Vagina (tissue), 2 donors: ENCODE measurements around the gene MTM1. TPM values are rescaled to one million over a fixed set of nuclear protein-coding genes. Genes with fewer than 3 reads are reported as not detected.

ENCODE experiments used
- DNase-seq, 2 donors: peaks; one replicate each; pipeline ENCODE4 v3.0.0-alpha.2; 2017; ENCODE audit errors: extremely low spot score in 2 of 2
- H3K27ac ChIP-seq: fragments of 200-600 bp; sonication (generic); one replicate; pipeline ENCODE4 v1.5.1; 2019
- H3K27me3 ChIP-seq: fragments of 200-600 bp; sonication (generic); one replicate; pipeline ENCODE4 v1.5.1; 2019
- H3K36me3 ChIP-seq, 2 donors: fragments of 200-600 bp; sonication (generic); one replicate each; pipeline ENCODE4 v1.5.1; 2017 to 2019
- H3K4me1 ChIP-seq: fragments of 200-600 bp; sonication (generic); one replicate; pipeline ENCODE4 v1.5.1; 2019
- H3K4me3 ChIP-seq, 2 donors: fragments of 200-600 bp; sonication (generic); 1 replicate in 1 of 2; 2 replicates in 1 of 2; pipeline ENCODE4 v1.5.1; 2016 to 2019
- H3K9me3 ChIP-seq: fragments of 200-600 bp; sonication (generic); one replicate; pipeline ENCODE4 v1.5.1; 2019
- POLR2A ChIP-seq, 2 donors: fragments of 450-650 bp; IDR thresholded peaks; one replicate each; pipeline ENCODE4 v1.6.1; 2017; ENCODE audit warnings: antibody characterized with exemption in 2 of 2, mild to moderate bottlenecking in 2 of 2, moderate library complexity in 2 of 2
- POLR2AphosphoS5 ChIP-seq, 2 donors: sonication (generic); formaldehyde crosslinking; IDR thresholded peaks; one replicate each; pipeline ENCODE4 v1.9.0; 2017; ENCODE audit warnings: antibody characterized with exemption in 2 of 2, mild to moderate bottlenecking in 2 of 2, low read depth in 1 of 2; ENCODE audit not compliant: insufficient read depth in 1 of 2
- intact Hi-C: fragments of 100-400 bp; cut with DNase I; formaldehyde crosslinking; loops from one replicate; pipeline ENCODE4 v1.15.1; 2023
- total RNA-seq: library from RNA; depleted of rRNA; stranded (reverse); fragments of >200 nt; gene quantifications from one replicate; pipeline ENCODE4 v1.2.3, GENCODE V29; 2016
- TF ChIP-seq, protein P1 (sequence below), 3 experiments: fragments of 450-650 bp in 2 of 3; fragments of 200-600 bp in 1 of 3; sonication (generic) in 1 of 3; IDR thresholded peaks; one replicate each; pipeline ENCODE4 v1.5.1; 2017 to 2019; ENCODE audit warnings: antibody characterized with exemption in 3 of 3, mild to moderate bottlenecking in 2 of 3, moderate library complexity in 2 of 3

Gene MTM1
- total RNA-seq, 1 donor from 2014 or later, result 13.3 TPM

DNA sequence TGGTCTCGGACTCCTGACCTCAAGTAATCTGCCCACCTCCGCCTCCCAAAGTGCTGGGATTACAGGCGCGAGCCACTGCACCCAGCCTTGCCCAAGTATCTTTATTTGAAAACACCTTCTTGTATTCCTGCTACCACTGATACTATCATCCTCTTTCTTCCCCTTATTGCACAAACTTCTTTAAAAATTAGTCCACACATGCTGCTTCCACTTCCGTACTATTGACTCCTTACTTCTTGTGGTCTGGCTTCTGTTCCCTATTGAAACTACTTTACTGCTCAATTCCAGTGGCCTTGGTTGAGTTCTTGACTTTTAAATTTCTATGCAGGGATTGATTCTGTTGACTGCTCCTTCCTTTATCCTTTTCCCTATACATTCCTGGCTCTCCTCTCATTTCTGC is 38.8 kb downstream of the MTM1 start:
- intact Hi-C loops, result no loop called here
- no peak overlapping the region for H3K27ac ChIP-seq

GRCh38 chrX:150610043-150610442 is 41.6 kb downstream of the MTM1 start:
- H3K9me3 ChIP-seq, result no peaks in the 10 kb centered on the region
- DNase-seq, result no peak
- no peak overlapping the region for H3K27ac ChIP-seq
- H3K27me3 ChIP-seq, result no peaks in the 10 kb centered on the region
- peaks cover 0 to 8% of the 10 kb centered on the region in 2 donors for H3K36me3 ChIP-seq
- TF ChIP-seq POLR2AphosphoS5 (IDR thresholded peaks at IDR 0.05; ENCODE audit: insufficient read depth in 1 of 2, low read depth in 1 of 2) (no peak), POLR2A (IDR thresholded peaks at IDR 0.05) (no peak)
- TF ChIP-seq, protein P1, sequence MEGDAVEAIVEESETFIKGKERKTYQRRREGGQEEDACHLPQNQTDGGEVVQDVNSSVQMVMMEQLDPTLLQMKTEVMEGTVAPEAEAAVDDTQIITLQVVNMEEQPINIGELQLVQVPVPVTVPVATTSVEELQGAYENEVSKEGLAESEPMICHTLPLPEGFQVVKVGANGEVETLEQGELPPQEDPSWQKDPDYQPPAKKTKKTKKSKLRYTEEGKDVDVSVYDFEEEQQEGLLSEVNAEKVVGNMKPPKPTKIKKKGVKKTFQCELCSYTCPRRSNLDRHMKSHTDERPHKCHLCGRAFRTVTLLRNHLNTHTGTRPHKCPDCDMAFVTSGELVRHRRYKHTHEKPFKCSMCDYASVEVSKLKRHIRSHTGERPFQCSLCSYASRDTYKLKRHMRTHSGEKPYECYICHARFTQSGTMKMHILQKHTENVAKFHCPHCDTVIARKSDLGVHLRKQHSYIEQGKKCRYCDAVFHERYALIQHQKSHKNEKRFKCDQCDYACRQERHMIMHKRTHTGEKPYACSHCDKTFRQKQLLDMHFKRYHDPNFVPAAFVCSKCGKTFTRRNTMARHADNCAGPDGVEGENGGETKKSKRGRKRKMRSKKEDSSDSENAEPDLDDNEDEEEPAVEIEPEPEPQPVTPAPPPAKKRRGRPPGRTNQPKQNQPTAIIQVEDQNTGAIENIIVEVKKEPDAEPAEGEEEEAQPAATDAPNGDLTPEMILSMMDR (IDR thresholded peaks at IDR 0.05), result no peak
- no peak overlapping the region for H3K4me3 ChIP-seq
- no peaks in the 10 kb centered on the region for H3K4me1 ChIP-seq
- intact Hi-C loops, result no loop called here

More for the DNA sequence above, 38.8 kb downstream of the MTM1 start:
- Histone ChIP-seq H3K9me3 (no peaks in the 10 kb centered on the region), H3K4me1 (no peaks in the 10 kb centered on the region), H3K4me3 (no peak overlapping the region), H3K27me3 (no peaks in the 10 kb centered on the region), H3K36me3 (no peaks in the 10 kb centered on the region)
- TF ChIP-seq, protein P1 (IDR thresholded peaks at IDR 0.05), result no peak
- no peak for TF ChIP-seq POLR2A (IDR thresholded peaks at IDR 0.05)
- no peak for TF ChIP-seq POLR2AphosphoS5 (IDR thresholded peaks at IDR 0.05; ENCODE audit: insufficient read depth in 1 of 2, low read depth in 1 of 2)
- no peak for DNase-seq

DNA sequence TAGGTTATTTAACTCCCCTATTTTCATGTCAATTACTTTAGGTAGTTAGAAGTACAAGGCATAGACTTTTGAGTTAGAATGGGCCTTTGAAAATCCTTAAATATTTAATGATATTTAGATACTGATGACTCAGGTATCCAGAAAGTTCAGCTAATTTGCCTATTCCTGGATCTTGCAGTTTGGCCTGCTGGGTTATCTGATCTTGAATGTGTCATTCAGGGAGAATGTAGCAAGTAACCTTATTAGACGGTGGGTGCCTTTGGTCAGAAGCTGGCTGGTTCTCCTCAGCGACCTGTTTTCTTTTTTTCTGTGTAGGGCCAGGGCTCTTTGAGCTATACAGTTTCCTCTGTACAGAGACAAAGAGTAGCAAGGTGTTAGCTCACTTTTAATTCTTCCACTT is 42.0 kb downstream of the MTM1 start:
- intact Hi-C loops, result no loop called here
- no peaks in the 10 kb centered on the region for H3K27me3 ChIP-seq
- H3K27ac ChIP-seq, result no peak overlapping the region
- peaks cover 0 to 8% of the 10 kb centered on the region in 2 donors for H3K36me3 ChIP-seq
- H3K4me3 ChIP-seq, result no peak overlapping the region
- DNase-seq, result no peak
- H3K4me1 ChIP-seq, result no peaks in the 10 kb centered on the region
- TF ChIP-seq POLR2A (IDR thresholded peaks at IDR 0.05), result no peak
- TF ChIP-seq, protein P1 (IDR thresholded peaks at IDR 0.05), result no peak
- no peak for TF ChIP-seq POLR2AphosphoS5 (IDR thresholded peaks at IDR 0.05; ENCODE audit: insufficient read depth in 1 of 2, low read depth in 1 of 2)
- no peaks in the 10 kb centered on the region for H3K9me3 ChIP-seq

GRCh38 chrX:150615356-150615755 is 46.9 kb downstream of the MTM1 start:
- Histone ChIP-seq H3K4me1 (no peaks in the 10 kb centered on the region), H3K36me3 (peaks cover 0 to 8% of the 10 kb centered on the region in 2 donors), H3K9me3 (no peaks in the 10 kb centered on the region), H3K27ac (no peak overlapping the region), H3K4me3 (no peak overlapping the region), H3K27me3 (no peaks in the 10 kb centered on the region)
- TF ChIP-seq, protein P1 (IDR thresholded peaks at IDR 0.05), result no peak
- TF ChIP-seq POLR2AphosphoS5 (IDR thresholded peaks at IDR 0.05; ENCODE audit: insufficient read depth in 1 of 2, low read depth in 1 of 2) (no peak), POLR2A (IDR thresholded peaks at IDR 0.05) (no peak)
- DNase-seq, result no peak
- intact Hi-C loops, result no loop called here

GRCh38 chrX:150616179-150616862 is 47.9 kb downstream of the MTM1 start:
- DNase-seq, result no peak
- H3K27me3 ChIP-seq, result no peaks in the 10 kb centered on the region
- intact Hi-C loops, result no loop called here
- no peaks in the 10 kb centered on the region for H3K4me1 ChIP-seq
- H3K36me3 ChIP-seq, result peaks cover 0 to 8% of the 10 kb centered on the region in 2 donors
- no peak overlapping the region for H3K27ac ChIP-seq
- H3K4me3 ChIP-seq, result no peak overlapping the region
- TF ChIP-seq POLR2A (IDR thresholded peaks at IDR 0.05), result no peak
- H3K9me3 ChIP-seq, result no peaks in the 10 kb centered on the region
